Activated T-cell treated with anti-CD3 and anti-CD28 coated beads, Interleukin-2, amount 50 U/mL, for 72 hours (primary cell): ENCODE results near the gene NEK4. TPM values are rescaled to one million over a fixed set of nuclear protein-coding genes. Genes with fewer than 3 reads are reported as not detected.
"Not testable (repeated sequence)": the region's sequence is repeated elsewhere in the genome, so short reads cannot be mapped to it uniquely, and the experiment has no call there.

ENCODE experiments used
- ATAC-seq, 2 donors: fragments of 150-1000 bp; cut with Tn5 transposase; replicated peaks in 1 of 2; 2 replicates each; pipeline ENCODE4 v1.10.0; 2021; ENCODE audit warnings: moderate library complexity in 2 of 2, mild to moderate bottlenecking in 1 of 2
- DNase-seq, 2 donors: peaks; one replicate each; pipeline ENCODE4 v3.0.0; 2021 to 2022; ENCODE audit warnings: mixed read lengths in 1 of 2
- H3K27ac Mint-ChIP-seq: one replicate; pipeline ENCODE4 v1.8.0; 2022; ENCODE audit warnings: mild to moderate bottlenecking, moderate library complexity, mixed read lengths
- H3K27me3 Mint-ChIP-seq: one replicate; pipeline ENCODE4 v1.8.0; 2022; ENCODE audit warnings: low read depth, mixed read lengths
- H3K36me3 Mint-ChIP-seq, 2 donors: one replicate each; pipeline ENCODE4 v1.8.0; 2022; ENCODE audit warnings: mixed read lengths in 2 of 2, mild to moderate bottlenecking in 1 of 2; ENCODE audit not compliant: insufficient read depth in 2 of 2
- H3K4me1 Mint-ChIP-seq: one replicate; pipeline ENCODE4 v1.8.0; 2022; ENCODE audit warnings: low read depth, mixed read lengths
- H3K4me3 Mint-ChIP-seq, 2 donors: one replicate each; pipeline ENCODE4 v1.8.0; 2022; ENCODE audit warnings: mild to moderate bottlenecking in 2 of 2, mixed read lengths in 2 of 2, moderate library complexity in 2 of 2
- H3K9me3 Mint-ChIP-seq, 2 donors: one replicate each; pipeline ENCODE4 v1.8.0; 2022; ENCODE audit warnings: mixed read lengths in 2 of 2
- total RNA-seq, 2 donors: library from RNA; stranded (reverse); gene quantifications; one replicate each; pipeline ENCODE4 v1.2.3, GENCODE V29; 2022

NEK4 gene
- total RNA-seq, 2 donors from 2014 or later: 15.9 to 25.6 TPM

DNA sequence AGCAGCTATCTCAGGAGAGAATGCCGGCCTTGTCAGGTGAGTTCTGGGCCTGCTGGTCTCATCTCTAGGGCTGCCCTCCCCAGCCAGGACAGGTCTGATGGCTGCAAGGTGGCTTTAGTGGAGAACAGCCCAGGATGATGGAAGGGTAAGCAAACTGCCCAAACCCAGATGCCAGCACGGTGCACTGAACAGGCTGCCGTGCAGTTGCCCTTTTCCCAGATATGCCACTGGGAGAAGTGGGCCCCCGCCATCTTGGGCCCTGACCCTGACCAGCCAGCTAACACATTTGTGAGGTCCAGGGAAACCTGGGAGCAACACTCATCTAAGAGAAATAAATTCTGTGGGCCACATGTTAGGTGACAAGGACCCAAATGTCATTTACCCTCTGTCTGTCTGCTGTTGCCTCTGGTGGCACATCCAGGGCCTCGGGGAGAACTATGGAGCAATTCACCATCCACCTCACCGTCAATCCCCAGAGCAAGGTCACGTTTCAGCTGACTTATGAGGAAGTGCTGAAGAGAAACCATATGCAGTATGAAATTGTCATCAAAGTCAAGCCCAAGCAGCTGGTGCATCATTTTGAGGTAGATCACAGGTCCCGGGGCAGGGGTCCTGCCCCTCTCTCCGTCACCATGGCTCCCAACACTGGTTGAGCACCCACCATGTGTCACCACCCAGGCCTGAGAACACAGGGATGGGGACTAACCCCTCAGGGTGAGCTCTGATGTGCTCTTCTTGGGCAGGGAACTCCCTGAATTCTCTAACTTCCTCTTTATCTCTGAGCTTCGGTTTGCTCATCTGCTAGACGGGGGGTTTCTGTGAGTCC, 8.5 kb upstream of the NEK4 start:
- H3K36me3 Mint-ChIP-seq: no peaks in the 10 kb centered on the region
- peaks cover 5% of the 10 kb centered on the region for H3K27me3 Mint-ChIP-seq
- no peaks in the 10 kb centered on the region for H3K4me1 Mint-ChIP-seq
- H3K9me3 Mint-ChIP-seq: no peaks in the 10 kb centered on the region
- no peak overlapping the region for H3K4me3 Mint-ChIP-seq
- no peak for DNase-seq
- ATAC-seq: no peak
- no peak overlapping the region for H3K27ac Mint-ChIP-seq

DNA sequence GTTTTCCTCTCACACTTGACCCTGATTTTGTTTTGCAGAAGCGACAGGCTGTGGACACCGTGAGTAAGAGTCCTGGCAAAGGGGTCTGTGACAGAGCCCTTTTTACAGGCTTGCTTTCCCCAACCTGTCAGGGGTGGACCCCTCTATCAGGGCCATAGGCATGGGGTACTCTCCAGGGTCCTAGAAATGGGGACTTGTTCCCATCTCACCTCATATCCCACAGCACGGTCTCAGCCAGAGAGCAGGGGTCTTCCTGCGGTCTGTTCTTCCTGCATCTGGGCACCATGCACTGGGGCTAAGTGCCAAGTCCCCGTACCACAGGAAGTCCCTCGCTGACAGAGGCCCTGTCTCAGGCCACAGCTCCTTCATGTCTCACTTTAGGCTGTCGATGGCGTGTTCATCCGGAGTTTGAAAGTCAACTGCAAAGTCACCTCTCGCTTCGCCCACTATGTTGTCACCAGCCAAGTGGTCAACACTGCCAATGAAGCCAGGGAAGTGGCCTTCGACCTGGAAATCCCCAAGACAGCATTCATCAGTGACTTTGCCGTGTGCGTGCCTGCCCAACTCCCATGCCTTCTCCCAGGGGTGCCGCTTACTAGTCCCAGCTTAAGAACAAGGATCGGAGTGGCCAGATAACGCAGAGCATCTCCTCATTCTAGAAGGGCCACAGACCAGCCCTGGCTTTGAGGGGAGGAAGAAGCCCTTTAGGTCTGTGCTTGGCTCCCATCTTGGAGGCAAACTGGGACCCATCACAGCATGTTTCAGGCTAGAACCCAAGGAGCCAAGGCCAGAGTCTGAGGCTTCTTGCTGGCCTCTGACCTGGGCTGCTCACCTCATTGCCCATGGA, 7.4 kb upstream of the NEK4 start:
- H3K4me1 Mint-ChIP-seq: no peaks in the 10 kb centered on the region
- DNase-seq: no peak
- no peak overlapping the region for H3K4me3 Mint-ChIP-seq
- H3K36me3 Mint-ChIP-seq: no peaks in the 10 kb centered on the region
- no peak for ATAC-seq
- H3K27ac Mint-ChIP-seq: no peak overlapping the region
- no peaks in the 10 kb centered on the region for H3K9me3 Mint-ChIP-seq
- H3K27me3 Mint-ChIP-seq: peaks cover 5% of the 10 kb centered on the region

DNA sequence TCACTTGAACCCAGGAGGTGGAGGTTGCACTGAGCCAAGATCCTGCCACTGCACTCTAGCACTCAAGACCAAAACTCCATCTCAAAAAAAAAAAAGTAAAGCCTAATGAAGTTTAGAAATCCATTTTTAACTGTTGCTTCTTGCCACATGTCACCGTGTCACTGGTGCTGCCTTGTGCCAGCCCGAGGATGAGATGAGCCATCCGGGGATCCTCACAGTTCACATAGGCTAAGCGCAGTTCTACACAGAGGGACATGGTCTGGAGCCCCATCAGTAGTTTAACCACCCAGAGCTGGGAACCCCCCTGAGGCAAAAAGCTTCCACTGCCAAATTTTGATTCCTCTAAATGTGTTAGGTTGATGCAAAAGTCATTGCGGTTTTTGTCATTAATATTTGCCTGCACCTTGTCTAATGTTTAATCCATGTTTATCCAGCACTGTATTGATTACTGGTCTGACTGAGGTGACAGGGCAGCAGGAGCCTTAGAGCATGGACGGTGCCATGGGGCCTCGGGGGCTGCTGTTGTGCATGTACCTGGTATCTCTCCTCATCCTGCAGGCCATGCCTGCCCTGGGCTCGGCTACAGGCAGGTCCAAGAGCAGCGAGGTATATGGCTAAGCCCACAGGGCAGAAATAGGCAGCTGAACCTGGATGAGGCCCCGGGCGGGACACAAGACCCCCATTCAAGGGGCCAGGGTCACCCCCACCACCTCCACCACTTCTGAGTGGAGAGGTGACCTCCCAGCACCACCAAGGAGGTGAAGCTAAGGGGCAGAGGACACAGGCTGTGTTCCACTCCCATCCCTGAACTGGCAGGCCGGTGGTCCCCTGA, 6.6 kb upstream of the NEK4 start, which contains the start of gene ITIH1:
Gene ITIH1, plus strand, starts transcription at position 473 of the 832 bp plus-strand sequence. Its CDS starts 17 bp downstream, at position 490.
- ATAC-seq: no peak
- Mint-ChIP-seq H3K27ac (no peak within 1 kb of the TSS), H3K9me3 (no peaks in the 10 kb centered on the region)

DNA sequence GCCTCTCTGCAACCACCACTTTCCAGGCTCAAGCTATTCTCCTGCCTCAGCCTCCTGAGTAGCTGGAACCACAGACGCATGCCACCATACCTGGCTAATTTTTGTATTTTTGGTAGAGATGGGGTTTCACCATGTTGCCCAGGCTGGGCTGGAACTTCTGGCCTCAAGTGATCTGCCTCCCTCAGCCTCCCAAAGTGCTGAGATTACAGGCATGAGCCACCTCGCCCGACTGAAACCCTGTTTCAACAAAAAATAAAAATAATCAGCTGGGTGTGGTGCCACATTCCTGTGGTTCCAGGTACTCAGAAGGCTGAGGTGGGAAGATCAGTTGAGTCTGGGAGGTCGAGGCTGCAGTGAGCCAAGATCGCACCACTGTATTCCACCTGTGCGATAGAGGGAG, 5.7 kb upstream of the NEK4 start:
- H3K27me3 Mint-ChIP-seq, DNase-seq, ATAC-seq, H3K36me3 Mint-ChIP-seq, H3K4me3 Mint-ChIP-seq, H3K4me1 Mint-ChIP-seq, H3K9me3 Mint-ChIP-seq, H3K27ac Mint-ChIP-seq: not testable (repeated sequence)

More for the DNA sequence above, 6.6 kb upstream of the NEK4 start, which contains the start of gene ITIH1:
- Mint-ChIP-seq H3K36me3 (no peaks in the 10 kb centered on the region), H3K4me3 (no peak within 1 kb of the TSS), H3K4me1 (no peaks in the 10 kb centered on the region), H3K27me3 (no peaks in the 10 kb centered on the region)
- no peak for DNase-seq

DNA sequence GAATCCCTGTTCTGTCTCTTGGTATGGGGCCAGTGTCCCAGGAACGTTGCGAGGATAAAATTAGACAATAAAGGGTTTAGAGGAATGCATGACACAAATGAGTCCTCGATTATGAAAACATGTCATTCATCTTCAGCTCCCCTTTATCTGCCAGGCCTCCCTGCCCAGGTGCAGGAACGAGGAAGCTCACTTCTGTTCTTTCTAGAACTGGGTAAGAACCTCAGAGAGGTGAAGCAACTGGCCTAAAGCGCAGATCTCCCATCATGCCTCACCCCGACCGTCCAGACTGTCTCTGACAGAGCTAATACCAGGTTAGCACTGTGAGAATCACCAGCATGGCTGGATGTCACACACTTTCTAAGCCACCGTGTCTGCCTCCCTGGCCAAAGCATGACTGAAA, 5.1 kb upstream of the NEK4 start:
- no peaks in the 10 kb centered on the region for H3K9me3 Mint-ChIP-seq
- ATAC-seq (no peak), DNase-seq (no peak)
- H3K36me3 Mint-ChIP-seq: no peaks in the 10 kb centered on the region
- H3K27ac Mint-ChIP-seq: no peak overlapping the region
- H3K27me3 Mint-ChIP-seq: no peaks in the 10 kb centered on the region
- no peak overlapping the region for H3K4me3 Mint-ChIP-seq
- peaks cover 8% of the 10 kb centered on the region for H3K4me1 Mint-ChIP-seq

DNA sequence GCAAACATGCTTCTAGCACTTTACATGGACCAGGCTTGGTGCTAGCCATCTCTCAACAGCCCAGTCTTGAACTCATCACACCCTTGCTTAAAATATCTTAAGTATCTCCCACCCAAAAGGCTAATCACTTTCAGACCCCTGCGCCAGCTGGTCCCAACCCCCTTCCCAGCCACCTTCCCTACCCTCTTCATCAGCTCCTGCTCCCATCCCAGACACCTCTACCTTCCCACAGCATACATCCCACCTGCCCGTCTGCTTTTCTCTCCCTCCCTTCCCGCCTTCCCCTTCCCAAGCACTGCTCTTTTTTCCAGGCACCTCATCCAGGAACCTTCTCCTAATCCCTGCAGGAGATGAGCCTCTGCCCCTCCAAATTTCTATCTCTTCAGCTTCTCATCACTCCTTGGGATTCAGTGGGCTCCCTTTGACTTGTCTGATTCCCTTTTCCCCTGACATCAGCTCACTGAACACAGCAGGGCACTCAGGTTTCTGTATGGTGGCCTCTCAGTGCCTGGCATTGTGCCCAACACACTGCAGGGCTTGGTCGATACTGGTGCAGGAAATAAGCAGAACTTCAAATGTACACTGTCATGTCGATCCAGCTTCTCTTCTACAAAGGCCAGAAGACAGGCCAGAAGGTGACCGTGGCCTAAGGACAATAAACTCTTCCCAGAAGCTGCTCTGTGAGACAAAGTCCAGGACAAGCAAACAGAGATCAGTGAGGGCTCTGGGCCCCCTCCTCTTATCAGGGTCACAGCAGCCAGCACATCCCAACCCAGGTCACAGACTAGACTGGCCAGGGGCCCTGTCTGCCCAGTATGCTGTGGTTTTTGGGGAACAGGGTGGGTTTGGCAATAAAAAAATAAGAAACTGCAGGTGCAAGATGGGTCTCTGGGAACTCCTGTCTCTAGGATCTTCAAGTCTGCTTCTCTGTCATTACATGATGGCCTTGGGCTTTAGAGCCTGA, 4.4 kb upstream of the NEK4 start:
- H3K36me3 Mint-ChIP-seq: no peaks in the 10 kb centered on the region
- no peaks in the 10 kb centered on the region for H3K27me3 Mint-ChIP-seq
- no peak overlapping the region for H3K4me3 Mint-ChIP-seq
- H3K4me1 Mint-ChIP-seq: peaks cover 8% of the 10 kb centered on the region
- ATAC-seq (no peak), DNase-seq (no peak)
- H3K9me3 Mint-ChIP-seq: no peaks in the 10 kb centered on the region
- no peak overlapping the region for H3K27ac Mint-ChIP-seq

DNA sequence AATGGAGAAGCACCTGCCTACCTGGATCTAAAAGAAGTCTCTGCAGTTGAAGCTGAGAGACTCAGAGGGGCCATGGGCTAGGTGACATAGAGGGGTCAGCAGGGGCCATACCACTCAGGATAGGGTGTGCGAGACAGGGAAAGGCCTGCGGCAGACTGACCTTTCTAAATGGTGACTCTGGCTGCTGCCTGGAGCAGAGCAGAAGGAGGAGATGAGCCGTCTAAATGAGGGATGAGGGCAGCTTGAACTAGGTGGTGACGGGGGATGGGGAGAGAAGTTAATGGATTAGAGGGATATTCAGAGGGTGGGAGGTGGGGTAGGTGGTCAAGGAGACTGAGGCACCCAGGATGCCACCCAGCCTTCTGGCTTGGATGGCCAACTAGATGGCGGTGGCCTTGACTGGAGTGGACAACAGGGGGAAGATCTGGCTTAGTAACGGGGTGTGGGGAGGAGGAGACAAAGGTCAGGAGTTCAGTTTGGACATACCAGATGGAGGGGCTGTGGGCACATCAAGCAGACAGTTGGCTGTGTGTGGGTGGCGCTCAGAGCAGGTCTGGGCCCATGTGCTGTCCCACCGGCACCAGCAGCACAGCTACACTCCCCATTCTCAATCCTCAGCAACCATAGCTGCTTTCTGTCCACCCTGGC, 3.5 kb upstream of the NEK4 start:
- H3K36me3 Mint-ChIP-seq: no peaks in the 10 kb centered on the region
- ATAC-seq (no peak), DNase-seq (no peak)
- no peaks in the 10 kb centered on the region for H3K27me3 Mint-ChIP-seq
- H3K9me3 Mint-ChIP-seq: no peaks in the 10 kb centered on the region
- H3K4me3 Mint-ChIP-seq: no peak overlapping the region
- no peak overlapping the region for H3K27ac Mint-ChIP-seq
- peaks cover 18% of the 10 kb centered on the region for H3K4me1 Mint-ChIP-seq

DNA sequence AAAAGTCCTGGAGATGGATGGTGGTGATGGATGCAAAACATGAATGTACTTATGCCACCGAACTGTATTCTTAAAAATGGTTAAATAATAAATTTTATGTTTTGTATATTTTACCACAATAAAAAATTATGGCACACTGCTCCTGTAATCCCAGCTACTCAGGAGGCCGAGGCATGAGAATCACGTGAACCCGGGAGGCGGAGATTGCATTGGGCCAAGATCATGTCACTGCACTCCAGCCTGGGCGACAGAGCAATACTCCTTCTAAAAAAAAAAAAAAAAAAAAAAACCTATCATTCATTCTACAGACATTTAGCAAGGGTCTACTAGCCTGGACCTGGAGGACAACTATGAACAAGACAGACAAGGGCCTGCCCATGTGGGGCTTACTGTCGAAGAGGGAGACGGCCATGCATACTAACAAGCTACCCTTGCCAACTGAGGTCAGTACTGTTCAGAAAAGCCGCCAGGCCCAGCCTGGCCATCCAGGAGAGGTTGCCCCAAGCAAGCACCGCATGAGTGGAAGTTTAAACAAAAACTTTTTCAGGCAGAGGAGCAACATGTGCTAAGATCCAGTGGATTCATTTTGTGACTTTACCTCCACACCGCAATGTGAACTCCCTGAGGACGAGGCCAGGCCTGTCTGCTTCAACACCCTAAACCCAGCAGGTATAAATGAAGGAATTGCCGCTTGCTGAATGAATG, 2.8 kb upstream of the NEK4 start:
- H3K4me3 Mint-ChIP-seq: no peak overlapping the region
- no peak overlapping the region for H3K27ac Mint-ChIP-seq
- DNase-seq (no peak), ATAC-seq (no peak)
- no peaks in the 10 kb centered on the region for H3K9me3 Mint-ChIP-seq
- no peaks in the 10 kb centered on the region for H3K27me3 Mint-ChIP-seq
- peaks cover 21% of the 10 kb centered on the region for H3K4me1 Mint-ChIP-seq
- no peaks in the 10 kb centered on the region for H3K36me3 Mint-ChIP-seq

DNA sequence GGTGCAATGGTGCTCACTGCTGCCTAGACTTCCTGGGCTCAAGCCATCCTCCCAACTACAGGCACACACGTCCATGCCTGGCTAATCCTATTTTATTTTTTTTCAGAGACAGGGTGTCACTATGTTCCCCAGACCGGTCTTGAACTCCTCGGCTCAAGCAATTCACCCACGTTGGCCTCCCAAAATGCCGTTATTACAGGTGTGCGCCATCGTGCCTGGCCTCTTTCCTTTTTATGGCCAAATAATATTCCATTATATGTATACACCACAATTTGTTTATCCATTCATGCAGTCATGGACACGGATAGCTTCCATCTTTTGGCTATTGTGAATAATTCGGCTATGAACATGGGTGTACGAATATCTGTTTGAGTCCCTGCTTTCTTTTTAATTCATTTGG, 962 bp upstream of the NEK4 start:
- ATAC-seq: no peak
- no peaks in the 10 kb centered on the region for H3K36me3 Mint-ChIP-seq
- H3K4me3 Mint-ChIP-seq: peak overlapping the region; percentile 85 to 91
- peak overlapping the region; percentile 85 for H3K27ac Mint-ChIP-seq
- no peaks in the 10 kb centered on the region for H3K27me3 Mint-ChIP-seq
- H3K9me3 Mint-ChIP-seq: no peaks in the 10 kb centered on the region
- peaks cover 21% of the 10 kb centered on the region for H3K4me1 Mint-ChIP-seq
- no peak for DNase-seq

DNA sequence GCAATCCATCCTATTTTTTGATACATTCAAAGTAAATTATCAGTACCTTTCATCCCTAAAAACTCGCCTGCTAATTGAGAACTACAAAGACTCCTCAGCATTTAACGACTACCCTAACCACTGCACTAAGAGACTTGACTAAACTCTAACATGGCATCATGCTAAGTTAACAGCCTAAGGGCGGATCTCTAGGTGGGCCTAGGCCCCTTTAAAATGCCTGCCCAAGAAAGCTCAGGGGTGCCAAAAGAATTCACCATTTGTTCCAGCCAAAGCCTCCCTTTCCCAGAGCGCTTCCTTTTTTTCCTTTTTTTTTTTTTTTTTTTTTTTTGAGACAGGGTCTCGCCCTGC, 568 bp upstream of the NEK4 start:
- peak; percentile 18 to 26 for ATAC-seq
- no peaks in the 10 kb centered on the region for H3K9me3 Mint-ChIP-seq
- peaks cover 21% of the 10 kb centered on the region for H3K4me1 Mint-ChIP-seq
- H3K27ac Mint-ChIP-seq: peak overlapping the region; percentile 85
- DNase-seq: no peak
- no peaks in the 10 kb centered on the region for H3K36me3 Mint-ChIP-seq
- H3K4me3 Mint-ChIP-seq: peak overlapping the region; percentile 85 to 91
- H3K27me3 Mint-ChIP-seq: no peaks in the 10 kb centered on the region

DNA sequence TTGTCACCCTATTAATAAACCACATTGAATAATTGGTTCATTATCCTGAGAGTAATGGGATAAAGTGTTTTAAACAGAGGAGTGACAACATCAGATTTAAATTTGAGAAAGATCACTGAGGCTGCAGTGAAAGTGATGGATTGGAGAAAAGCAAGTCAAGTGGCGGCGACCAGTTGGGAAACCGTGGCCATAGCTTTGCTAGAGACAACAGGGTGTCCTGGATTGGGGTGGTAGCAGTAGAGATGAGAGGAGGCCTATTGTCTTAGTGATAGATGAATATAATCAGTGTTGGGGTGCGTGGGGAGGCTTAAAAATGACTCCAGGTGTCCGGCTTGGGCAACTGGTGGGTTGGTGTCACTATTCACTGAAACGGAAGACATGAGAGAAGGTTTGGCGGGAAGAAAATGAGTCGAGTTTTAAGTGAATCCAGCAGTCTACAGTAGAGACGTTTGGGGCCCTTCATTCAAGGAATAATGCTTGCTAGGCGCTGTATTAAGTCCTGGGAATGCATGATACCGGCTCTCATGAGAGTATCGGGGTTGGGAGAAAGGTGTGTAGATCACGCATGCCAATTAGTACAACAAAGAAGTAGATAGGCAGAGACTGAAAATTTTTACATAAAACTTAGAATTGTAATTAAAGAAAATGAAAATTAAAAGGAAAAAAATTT, 819 bp downstream of the NEK4 start:
- DNase-seq (peak in 1 of 2 donors; percentile 3), ATAC-seq (no peak)
- Mint-ChIP-seq H3K27me3 (no peaks in the 10 kb centered on the region), H3K27ac (peak overlapping the region; percentile 24), H3K9me3 (no peaks in the 10 kb centered on the region), H3K4me1 (peaks cover 21% of the 10 kb centered on the region), H3K4me3 (peak overlapping the region; percentile 81 to 85), H3K36me3 (peaks cover 0 to 5% of the 10 kb centered on the region in 2 donors)
